ENCODE data around the gene SH3PXD2A. TPM values are rescaled to one million over a fixed set of nuclear protein-coding genes. Genes with fewer than 3 reads are reported as not detected.

SH3PXD2A gene
- total RNA-seq, 2 experiments from 2014 or later = 7.8 to 8.5 TPM

DNA sequence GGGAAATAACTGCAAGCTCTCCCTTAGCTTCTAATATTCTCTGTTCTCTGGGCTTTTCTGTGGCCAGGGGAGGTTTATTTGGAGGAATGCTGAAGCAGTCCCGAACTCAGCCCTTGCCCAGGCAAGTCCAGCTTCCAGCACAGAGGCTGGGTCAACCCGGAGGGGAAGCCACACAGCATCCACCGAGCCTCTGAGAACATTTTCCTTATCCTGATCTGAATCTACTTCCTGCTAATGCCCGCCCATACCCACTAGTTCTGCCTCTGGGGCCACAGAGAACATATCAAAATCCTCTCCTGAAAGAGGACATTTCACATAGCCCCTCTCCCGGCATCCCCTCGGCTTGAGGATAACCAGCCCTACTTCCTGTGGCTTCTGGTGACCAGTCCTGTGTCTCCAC lies 31.1 kb downstream of the SH3PXD2A start:
- Mint-ChIP-seq H3K9me3 (no peaks in the 10 kb centered on the region), H3K27ac (peak overlapping the region; percentile 37), H3K4me3 (no peak overlapping the region), H3K4me1 (ENCODE audit: low read depth) (no peaks in the 10 kb centered on the region), H3K36me3 (ENCODE audit: low read depth) (no peaks in the 10 kb centered on the region), H3K27me3 (ENCODE audit: low read depth) (peaks cover 6% of the 10 kb centered on the region)
- DNase-seq = no peak
- intact Hi-C loops (cut with micrococcal nuclease) = no loop called here
- CTCF ChIA-PET = interaction anchor here (0.7 kb wide), 1 partner anchor 112 kb away, joined by 3 read pairs; no protein-coding TSS in a partner anchor

DNA sequence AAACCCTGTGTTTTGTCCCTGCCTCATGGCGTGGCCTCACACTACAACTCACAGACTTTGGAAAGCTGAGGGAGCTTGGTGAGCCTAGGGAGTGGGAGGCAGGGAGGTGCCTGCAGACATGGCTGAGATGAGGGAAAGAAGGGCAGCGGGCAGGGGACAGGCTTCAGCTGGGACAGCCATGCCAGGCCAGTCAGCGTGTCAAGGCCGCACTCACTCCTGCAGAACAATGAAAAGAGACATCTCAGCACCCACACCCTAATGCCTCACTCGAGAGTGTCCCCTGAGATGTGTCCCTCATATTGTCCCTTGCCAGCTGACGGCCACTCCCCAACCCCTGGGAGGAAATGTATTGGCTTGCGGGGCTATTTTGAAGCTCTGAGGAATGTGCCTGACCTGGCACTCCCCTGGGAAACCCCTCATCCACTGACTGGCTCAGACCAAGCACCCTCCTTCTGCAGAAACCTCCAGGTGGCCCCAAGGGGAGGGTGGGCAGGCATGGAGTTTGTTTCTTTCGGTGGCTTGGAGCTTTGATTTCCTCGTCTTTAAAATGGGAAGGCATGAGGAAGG lies 31.6 kb downstream of the SH3PXD2A start:
- CTCF ChIA-PET = interaction anchor here (0.7 kb wide), 1 partner anchor 111 kb away, joined by 3 read pairs; no protein-coding TSS in a partner anchor
- no peak for DNase-seq
- Mint-ChIP-seq H3K27me3 (ENCODE audit: low read depth) (peaks cover 10% of the 10 kb centered on the region), H3K4me3 (no peak overlapping the region), H3K27ac (no peak overlapping the region), H3K9me3 (no peaks in the 10 kb centered on the region), H3K4me1 (ENCODE audit: low read depth) (no peaks in the 10 kb centered on the region), H3K36me3 (ENCODE audit: low read depth) (no peaks in the 10 kb centered on the region)
- intact Hi-C loops (cut with micrococcal nuclease) = no loop called here

DNA sequence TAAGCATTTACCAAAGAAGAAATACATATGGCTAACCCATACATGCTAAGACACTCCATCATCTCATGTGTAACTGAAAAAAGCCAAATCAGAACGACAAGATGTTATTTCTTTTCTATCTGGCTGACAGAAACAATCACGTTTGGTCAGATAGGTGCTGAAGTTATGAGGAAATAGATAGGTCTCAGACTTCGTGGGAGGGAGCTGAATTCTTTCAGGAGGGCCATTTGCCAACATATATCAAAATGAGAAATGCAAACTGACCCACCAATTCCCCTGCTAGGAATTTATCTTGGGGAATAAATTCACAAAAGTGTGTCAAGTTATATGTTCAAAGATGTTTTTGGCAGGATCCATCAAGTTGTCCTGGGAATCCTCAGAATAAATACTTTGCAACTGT lies 32.6 kb downstream of the SH3PXD2A start:
- Mint-ChIP-seq H3K9me3 (no peaks in the 10 kb centered on the region), H3K27ac (no peak overlapping the region)

DNA sequence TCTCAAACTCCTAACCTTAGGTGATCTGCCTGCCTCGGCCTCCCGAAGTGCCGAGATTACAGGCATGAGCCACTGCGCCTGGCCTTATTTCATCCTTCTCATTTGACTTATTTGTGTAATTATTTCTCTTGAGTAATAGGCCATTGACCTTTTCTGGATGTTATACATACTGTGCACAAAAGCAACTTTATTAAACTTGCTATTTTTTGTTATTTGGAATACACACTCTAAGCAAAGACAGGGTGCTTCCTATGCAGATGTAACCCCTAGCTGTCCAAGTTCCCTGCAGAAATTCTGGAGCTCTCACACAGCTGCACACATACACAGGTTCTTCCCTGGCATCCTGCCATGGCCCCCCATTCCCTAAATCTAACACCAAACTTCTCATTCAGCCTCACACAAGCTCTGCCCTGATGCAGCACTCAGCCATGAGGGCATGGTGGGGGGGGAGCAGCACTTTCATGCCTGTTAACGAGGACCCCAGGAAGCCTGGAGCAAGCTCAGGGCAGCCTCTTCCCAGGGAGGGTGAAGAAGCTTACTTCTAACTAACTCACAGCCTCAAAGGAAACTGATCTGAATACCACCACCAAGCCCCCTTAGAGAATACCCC lies 33.2 kb downstream of the SH3PXD2A start:
- intact Hi-C loops (cut with micrococcal nuclease) = no loop called here
- no peaks in the 10 kb centered on the region for H3K36me3 Mint-ChIP-seq (ENCODE audit: low read depth)
- no peak for DNase-seq
- peaks cover 10% of the 10 kb centered on the region for H3K27me3 Mint-ChIP-seq (ENCODE audit: low read depth)
- no peak overlapping the region for H3K27ac Mint-ChIP-seq
- CTCF ChIA-PET = no interaction called here
- no peak overlapping the region for H3K4me3 Mint-ChIP-seq
- no peaks in the 10 kb centered on the region for H3K9me3 Mint-ChIP-seq
- H3K4me1 Mint-ChIP-seq (ENCODE audit: low read depth) = no peaks in the 10 kb centered on the region

More for the DNA sequence above, 32.6 kb downstream of the SH3PXD2A start:
- intact Hi-C loops (cut with micrococcal nuclease) = no loop called here
- H3K27me3 Mint-ChIP-seq (ENCODE audit: low read depth) = peaks cover 10% of the 10 kb centered on the region
- no peaks in the 10 kb centered on the region for H3K4me1 Mint-ChIP-seq (ENCODE audit: low read depth)
- no peaks in the 10 kb centered on the region for H3K36me3 Mint-ChIP-seq (ENCODE audit: low read depth)
- no peak overlapping the region for H3K4me3 Mint-ChIP-seq
- DNase-seq = no peak
- CTCF ChIA-PET = no interaction called here

DNA sequence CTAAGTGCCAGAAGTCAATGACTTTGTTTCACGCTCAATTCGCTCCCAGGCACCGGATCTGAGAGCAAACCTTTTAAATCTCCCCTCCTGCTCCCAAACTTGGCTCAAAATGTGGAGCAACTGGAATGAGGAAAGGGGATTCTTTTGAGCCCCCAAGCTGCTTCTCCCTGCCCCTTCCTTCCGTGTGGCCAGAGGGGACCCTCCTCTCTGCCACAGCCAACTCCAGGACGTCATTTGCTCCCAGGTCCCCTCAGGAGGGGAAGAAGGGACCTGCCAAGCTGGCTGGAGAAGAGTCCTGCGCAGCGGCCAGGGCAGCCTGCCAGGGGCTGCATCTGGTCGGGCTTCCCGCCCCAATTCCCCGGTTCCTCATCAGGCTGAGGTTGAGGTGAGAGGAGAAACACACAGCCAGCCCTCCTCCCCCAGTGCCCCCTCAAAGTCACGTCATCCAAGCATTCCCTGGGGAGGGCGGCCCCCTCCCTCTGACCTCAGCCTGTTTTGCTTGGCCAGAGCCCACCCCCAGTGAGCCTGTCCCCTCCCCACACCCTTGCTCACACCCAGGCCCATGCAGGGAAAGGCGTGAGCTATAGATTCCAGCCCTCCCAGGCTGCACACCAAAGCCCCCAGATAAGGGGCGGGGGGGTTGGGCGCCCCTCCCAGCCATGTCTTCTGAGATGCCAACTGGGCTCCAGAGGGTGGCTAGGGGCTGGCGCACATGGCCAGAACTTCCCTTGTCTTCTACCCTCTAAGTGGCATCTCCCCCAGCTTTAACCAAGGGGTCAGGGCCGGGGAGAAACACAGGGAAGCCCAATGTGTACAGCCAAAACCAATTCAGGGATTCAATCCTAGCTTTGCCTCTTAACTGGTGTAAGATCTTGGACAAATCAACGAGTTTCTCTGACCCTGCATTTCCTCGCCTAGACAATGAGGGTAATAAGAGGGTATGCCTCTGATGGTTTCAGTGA lies 35.0 kb downstream of the SH3PXD2A start:
- CTCF ChIA-PET = no interaction called here
- Mint-ChIP-seq H3K27ac (no peak overlapping the region), H3K4me3 (no peak overlapping the region), H3K9me3 (no peaks in the 10 kb centered on the region), H3K36me3 (ENCODE audit: low read depth) (no peaks in the 10 kb centered on the region), H3K4me1 (ENCODE audit: low read depth) (peaks cover 3% of the 10 kb centered on the region), H3K27me3 (ENCODE audit: low read depth) (peaks cover 10% of the 10 kb centered on the region)
- no peak for DNase-seq
- intact Hi-C loops (cut with micrococcal nuclease) = no loop called here

DNA sequence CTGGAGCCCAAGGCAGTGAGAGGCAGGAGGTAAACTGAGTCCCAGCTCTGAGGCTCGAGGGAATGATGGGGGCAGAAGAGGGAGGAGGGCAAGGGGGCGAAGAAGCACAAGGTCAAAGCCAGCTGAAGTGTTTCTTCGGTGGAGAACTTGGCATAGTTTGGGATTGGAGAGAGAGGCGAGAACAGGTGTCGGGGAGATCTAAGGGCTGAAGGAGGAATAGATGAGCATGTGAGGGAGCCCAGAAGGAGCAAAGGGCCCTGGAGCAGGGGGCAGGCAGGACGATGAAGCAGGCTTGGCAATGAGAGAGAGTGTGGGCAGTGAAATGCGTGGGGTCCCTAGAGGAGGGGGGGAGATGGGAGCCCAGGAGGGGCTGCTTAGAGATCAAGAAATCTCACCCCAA lies 35.9 kb downstream of the SH3PXD2A start:
- Mint-ChIP-seq H3K4me3 (no peak overlapping the region), H3K4me1 (ENCODE audit: low read depth) (peaks cover 3% of the 10 kb centered on the region), H3K9me3 (no peaks in the 10 kb centered on the region), H3K36me3 (ENCODE audit: low read depth) (no peaks in the 10 kb centered on the region), H3K27me3 (ENCODE audit: low read depth) (peaks cover 10% of the 10 kb centered on the region), H3K27ac (no peak overlapping the region)
- intact Hi-C loops (cut with micrococcal nuclease) = no loop called here
- no peak for DNase-seq
- CTCF ChIA-PET = no interaction called here

DNA sequence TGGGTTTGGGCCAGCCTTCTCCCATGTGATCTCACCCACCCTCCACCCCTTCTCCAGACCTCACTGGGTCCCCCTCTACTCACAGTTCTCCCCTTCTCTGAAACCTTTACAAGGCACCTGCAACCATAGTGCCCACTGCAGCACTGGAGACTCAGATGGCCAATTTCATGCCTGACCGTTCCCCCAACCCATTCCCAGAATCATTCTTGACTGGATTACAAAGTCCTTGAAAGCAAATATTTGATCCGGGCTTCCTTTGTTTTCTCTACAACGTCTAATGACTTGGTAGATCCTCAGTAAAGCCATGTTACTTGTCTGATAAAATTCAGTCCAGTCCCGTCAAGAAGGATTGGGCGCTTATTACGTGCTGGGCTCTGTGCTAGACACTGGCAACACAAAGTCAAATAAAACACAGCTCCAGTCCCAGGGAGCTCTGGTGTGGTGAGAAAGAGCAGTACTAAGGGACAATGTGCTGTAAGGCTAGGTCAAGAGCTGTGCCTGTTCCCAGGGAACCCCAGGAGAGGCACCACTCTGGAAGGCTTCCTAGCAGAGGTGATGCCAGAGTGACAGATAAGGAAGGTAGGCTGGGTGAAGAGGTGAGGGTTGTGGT lies 36.5 kb downstream of the SH3PXD2A start:
- no peak overlapping the region for H3K4me3 Mint-ChIP-seq

DNA sequence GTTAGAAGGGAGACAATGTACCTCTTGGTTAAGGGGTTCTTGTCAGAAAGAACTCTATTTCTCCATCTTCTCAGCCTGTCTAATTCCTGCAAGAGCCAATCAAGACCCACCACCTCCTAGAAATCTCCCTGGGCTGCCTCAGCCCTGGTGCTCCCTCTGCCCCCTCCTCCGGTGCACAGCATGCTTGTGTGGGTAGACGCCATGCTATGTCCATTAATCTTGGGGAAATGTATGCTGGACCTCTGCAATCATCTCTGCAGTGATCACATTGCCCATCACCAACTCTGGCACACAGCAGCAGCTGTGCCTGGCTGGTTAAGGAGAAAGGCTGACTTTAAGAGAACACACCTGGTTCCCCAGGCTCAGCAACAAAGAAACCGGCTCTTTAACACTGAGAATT lies 37.3 kb downstream of the SH3PXD2A start:
- CTCF ChIA-PET = interaction anchor here (0.6 kb wide), 1 partner anchor 33 kb away, joined by 4 read pairs; no protein-coding TSS in a partner anchor
- Mint-ChIP-seq H3K27ac (no peak overlapping the region), H3K36me3 (ENCODE audit: low read depth) (no peaks in the 10 kb centered on the region)

More for the DNA sequence above, 36.5 kb downstream of the SH3PXD2A start:
- Mint-ChIP-seq H3K36me3 (ENCODE audit: low read depth) (no peaks in the 10 kb centered on the region), H3K27me3 (ENCODE audit: low read depth) (peaks cover 10% of the 10 kb centered on the region), H3K27ac (no peak overlapping the region), H3K9me3 (no peaks in the 10 kb centered on the region), H3K4me1 (ENCODE audit: low read depth) (peaks cover 3% of the 10 kb centered on the region)
- no peak for DNase-seq
- intact Hi-C loops (cut with micrococcal nuclease) = no loop called here
- CTCF ChIA-PET = no interaction called here

DNA sequence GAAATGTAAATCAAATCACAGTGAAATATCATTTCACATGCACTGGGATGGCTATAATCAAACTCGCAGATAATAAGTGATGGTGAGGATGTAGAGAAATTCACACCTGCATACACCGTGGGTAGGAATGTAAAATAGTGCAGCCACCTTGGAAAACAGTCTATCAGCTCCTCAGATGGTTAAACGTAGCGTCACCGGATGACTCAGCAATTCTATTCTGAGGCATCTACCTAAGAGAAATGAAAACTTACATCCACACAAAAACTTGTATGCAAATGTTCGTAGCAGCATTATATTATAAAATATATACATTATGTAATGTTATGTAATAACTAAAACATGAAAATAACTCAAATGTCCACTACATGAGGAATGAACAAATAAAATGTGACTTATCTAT lies 38.9 kb downstream of the SH3PXD2A start:
- no peak overlapping the region for H3K27ac Mint-ChIP-seq
- H3K27me3 Mint-ChIP-seq (ENCODE audit: low read depth) = peaks cover 10% of the 10 kb centered on the region
- DNase-seq = peak; percentile 18
- no peaks in the 10 kb centered on the region for H3K36me3 Mint-ChIP-seq (ENCODE audit: low read depth)
- CTCF ChIA-PET = no interaction called here
- intact Hi-C loops (cut with micrococcal nuclease) = no loop called here
- no peak overlapping the region for H3K4me3 Mint-ChIP-seq
- H3K9me3 Mint-ChIP-seq = no peaks in the 10 kb centered on the region
- H3K4me1 Mint-ChIP-seq (ENCODE audit: low read depth) = peaks cover 3% of the 10 kb centered on the region

More for the DNA sequence above, 37.3 kb downstream of the SH3PXD2A start:
- Mint-ChIP-seq H3K27me3 (ENCODE audit: low read depth) (peaks cover 10% of the 10 kb centered on the region), H3K4me3 (no peak overlapping the region), H3K9me3 (no peaks in the 10 kb centered on the region), H3K4me1 (ENCODE audit: low read depth) (peaks cover 3% of the 10 kb centered on the region)
- no peak for DNase-seq
- intact Hi-C loops (cut with micrococcal nuclease) = no loop called here

DNA sequence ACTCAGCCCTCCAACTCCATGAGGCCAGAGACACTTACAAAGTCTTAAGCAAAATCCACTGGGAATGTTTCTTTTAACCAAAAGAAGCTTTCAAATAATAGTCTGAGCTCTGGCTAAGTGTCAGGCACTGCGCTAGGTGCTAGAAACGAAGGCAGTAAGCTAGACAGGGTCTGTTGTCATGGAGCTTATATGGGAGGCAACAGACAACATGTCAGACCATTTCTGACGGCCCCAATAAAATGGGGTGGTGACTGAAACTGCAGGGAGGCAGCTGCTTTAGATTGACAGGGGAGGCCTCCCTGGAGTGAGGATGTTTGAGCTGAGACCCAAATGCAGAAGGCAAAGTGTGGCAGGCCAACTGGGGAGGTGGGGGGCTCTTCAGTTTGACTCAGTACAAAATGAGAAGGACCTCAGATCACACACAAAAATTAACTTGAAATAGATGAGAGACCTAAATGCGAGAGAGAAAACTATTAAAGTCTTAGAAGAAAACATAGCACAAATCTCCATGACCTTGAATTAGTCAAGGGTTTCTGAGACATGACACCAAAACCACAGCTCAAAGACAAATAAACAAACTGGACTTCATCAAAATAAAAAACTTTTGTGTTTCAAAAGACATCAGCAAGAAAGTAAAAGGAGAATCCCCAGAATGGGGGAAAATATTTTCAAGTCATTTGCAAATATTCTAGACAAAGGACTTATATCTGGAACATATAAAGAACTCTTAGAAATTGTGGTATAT lies 40.6 kb downstream of the SH3PXD2A start:
- Mint-ChIP-seq H3K27ac (no peak overlapping the region), H3K27me3 (ENCODE audit: low read depth) (peaks cover 9% of the 10 kb centered on the region), H3K4me3 (no peak overlapping the region), H3K4me1 (ENCODE audit: low read depth) (peaks cover 3% of the 10 kb centered on the region), H3K36me3 (ENCODE audit: low read depth) (no peaks in the 10 kb centered on the region), H3K9me3 (no peaks in the 10 kb centered on the region)
- CTCF ChIA-PET = interaction anchor here (0.6 to 1.2 kb wide), 2 partner anchors 12 to 104 kb away, joined by 3 read pairs; no protein-coding TSS in a partner anchor
- intact Hi-C loops (cut with micrococcal nuclease) = no loop called here
- DNase-seq = no peak

DNA sequence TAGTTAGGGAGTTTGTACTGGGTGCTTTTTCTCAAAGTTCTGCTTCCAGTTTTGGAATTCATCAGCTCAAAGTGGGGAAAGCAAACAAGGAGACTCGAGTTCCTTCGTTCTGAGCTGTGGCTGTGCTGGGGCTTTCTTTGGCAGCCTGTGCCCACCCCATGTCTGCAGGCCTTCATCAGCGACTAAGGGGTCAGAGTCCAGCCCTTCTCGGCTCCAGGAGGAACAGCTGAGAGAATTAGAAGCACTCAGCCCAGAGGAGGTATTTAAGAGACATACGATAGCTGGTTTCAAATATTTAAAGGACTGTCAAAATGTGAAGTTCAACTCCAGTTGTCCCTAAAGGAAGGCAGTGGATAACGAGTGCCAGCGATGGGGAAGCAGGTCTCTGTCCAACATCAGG lies 41.3 kb downstream of the SH3PXD2A start:
- CTCF ChIA-PET = interaction anchor here (0.7 to 1.7 kb wide), 4 partner anchors 41 to 188 kb away, joined by 3 to 6 read pairs (median 3); partner anchors contain the start of gene SH3PXD2A
- Mint-ChIP-seq H3K27me3 (ENCODE audit: low read depth) (peaks cover 2% of the 10 kb centered on the region), H3K27ac (no peak overlapping the region), H3K4me1 (ENCODE audit: low read depth) (peaks cover 3% of the 10 kb centered on the region), H3K4me3 (no peak overlapping the region), H3K36me3 (ENCODE audit: low read depth) (no peaks in the 10 kb centered on the region), H3K9me3 (no peaks in the 10 kb centered on the region)
- DNase-seq = no peak
- intact Hi-C loops (cut with micrococcal nuclease) = no loop called here

All from activated naive CD4-positive, alpha-beta T cell treated with anti-CD3 and anti-CD28 coated beads for 36 hours (primary cell).